HCT116 (cell line): ENCODE results near the gene ITIH5. TPM values are rescaled to one million over a fixed set of nuclear protein-coding genes. Genes with fewer than 3 reads are reported as not detected.

Experiments
- ATAC-seq: fragments of 200-7000 bp; cut with Tn5 transposase; 2 replicates; pipeline ENCODE4 v1.9.1; 2020; ENCODE audit warnings: mild to moderate bottlenecking, moderate library complexity
- BruUV-seq: library from RNA; stranded (reverse); fragments of 400-500 nt; replicated peaks from 2 replicates; lab custom pipeline; 2021; lab: Mats Ljungman, UMichigan
- CTCF ChIA-PET: fragments of 300-600 bp; sonication (Branson Sonifier 250); formaldehyde crosslinking; loops from one replicate; lab custom pipeline; 2021; ENCODE audit warnings: antibody characterized with exemption; lab: Charles Lee
- POLR2A ChIA-PET: fragments of 300-600, 350-600 bp; sonication (Branson Sonifier 250); formaldehyde crosslinking; loops from one replicate; lab custom pipeline; 2021; ENCODE audit warnings: antibody characterized with exemption; lab: Charles Lee
- RAD21 ChIA-PET, 2 experiments: fragments of 300-600 bp; sonication (Branson Sonifier 250); formaldehyde crosslinking; loops; one replicate each; lab custom pipeline; 2023; ENCODE audit warnings: low total read pairs in 2 of 2; ENCODE audit not compliant: uncharacterized antibody in 2 of 2, unreplicated experiment in 2 of 2, low non-redundant PET in 1 of 2; lab: Charles Lee
- DNase-seq: peaks from one replicate; pipeline ENCODE4 v3.0.0-alpha.2; 2010; ENCODE audit warnings: low read depth, low spot score
- H2AFZ ChIP-seq: fragments of 200-600 bp; shearing (Covaris generic), sonication (generic); 2 replicates; pipeline ENCODE4 v1.6.1; 2017; ENCODE audit warnings: low read depth, mixed run types, mixed read lengths, antibody characterized with exemption, low read length; ENCODE audit not compliant: poor library complexity, severe bottlenecking
- H3K27ac ChIP-seq: 2 replicates; pipeline ENCODE4 v1.5.1; 2012; ENCODE audit warnings: low read depth, low read length
- H3K27me3 ChIP-seq: fragments of 200-600 bp; sonication (generic); 2 replicates; pipeline ENCODE4 v1.6.1; 2016; ENCODE audit warnings: mixed run types, low read length, mixed read lengths; ENCODE audit not compliant: insufficient read depth
- H3K36me3 ChIP-seq, 2 experiments: fragments of 200-500 bp in 1 of 2; fragments of 200-600 bp in 1 of 2; sonication (Bioruptor generic) in 1 of 2; sonication (generic) in 1 of 2; 2 replicates each; pipeline versions ENCODE4 v1.5.1 to v1.6.1; 2014 to 2016; ENCODE audit warnings: low read length in 2 of 2, inconsistent platforms in 1 of 2, mixed read lengths in 1 of 2, mixed run types in 1 of 2; ENCODE audit not compliant: insufficient read depth in 2 of 2, control insufficient read depth in 1 of 2
- H3K4me1 ChIP-seq, 2 experiments: fragments of 200-600 bp in 1 of 2; sonication (generic) in 1 of 2; 2 replicates each; pipeline versions ENCODE4 v1.5.1 to v1.6.1; 2012 to 2017; ENCODE audit warnings: low read length in 2 of 2, inconsistent platforms in 1 of 2, mild to moderate bottlenecking in 1 of 2, mixed read lengths in 1 of 2, mixed run types in 1 of 2, moderate library complexity in 1 of 2; ENCODE audit not compliant: insufficient read depth in 2 of 2, control insufficient read depth in 1 of 2
- H3K4me2 ChIP-seq: fragments of 200-600 bp; sonication (generic); 2 replicates; pipeline ENCODE4 v1.6.1; 2017; ENCODE audit warnings: mixed run types, low read length, mixed read lengths
- H3K4me3 ChIP-seq, 2 experiments: fragments of 200-600 bp in 1 of 2; sonication (generic) in 1 of 2; replicated peaks in 1 of 2; 2 replicates each; pipeline ENCODE4 v1.5.1; 2011 to 2016; ENCODE audit warnings: low read length in 2 of 2, control low read depth in 1 of 2, low read depth in 1 of 2, mild to moderate bottlenecking in 1 of 2, mixed read lengths in 1 of 2, mixed run types in 1 of 2
- H3K79me2 ChIP-seq: fragments of 200-600 bp; sonication (generic); 2 replicates; pipeline ENCODE4 v1.6.1; 2017; ENCODE audit warnings: mild to moderate bottlenecking, mixed run types, low read length, moderate library complexity, mixed read lengths; ENCODE audit not compliant: insufficient read depth
- H3K9ac ChIP-seq: fragments of 200-600 bp; sonication (generic); 2 replicates; pipeline ENCODE4 v1.6.1; 2016; ENCODE audit warnings: low read length, mixed read lengths
- H3K9me2 ChIP-seq: fragments of 200-600 bp; sonication (generic), shearing (Covaris generic); 2 replicates; pipeline ENCODE4 v1.6.1; 2017; ENCODE audit warnings: mixed run types, mild to moderate bottlenecking, moderate library complexity; ENCODE audit not compliant: insufficient read depth
- H3K9me3 ChIP-seq, 2 experiments: fragments of 200-500 bp in 1 of 2; fragments of 200-600 bp in 1 of 2; sonication (Bioruptor generic) in 1 of 2; sonication (generic) in 1 of 2; 2 replicates each; pipeline ENCODE4 v1.6.1; 2014 to 2017; ENCODE audit warnings: low read length in 2 of 2, mixed read lengths in 2 of 2, inconsistent platforms in 1 of 2, low read depth in 1 of 2, mild to moderate bottlenecking in 1 of 2, mixed run types in 1 of 2, moderate library complexity in 1 of 2; ENCODE audit not compliant: control insufficient read depth in 1 of 2, insufficient read depth in 1 of 2
- H4K20me1 ChIP-seq: fragments of 200-600 bp; sonication (generic), shearing (Covaris generic); 2 replicates; pipeline ENCODE4 v1.6.1; 2017; ENCODE audit warnings: mixed run types, mild to moderate bottlenecking, moderate library complexity; ENCODE audit not compliant: insufficient read depth
- CBX3 ChIP-seq: IDR thresholded peaks from 2 replicates; pipeline ENCODE4 v1.6.1; 2012; ENCODE audit warnings: low read depth
- CEBPB ChIP-seq: IDR thresholded peaks from 2 replicates; pipeline ENCODE4 v1.6.1; 2012; ENCODE audit warnings: low read depth
- EGR1 ChIP-seq: IDR thresholded peaks from 2 replicates; pipeline ENCODE4 v1.6.1; 2012; ENCODE audit warnings: low read depth
- ELF1 ChIP-seq: IDR thresholded peaks from 2 replicates; pipeline ENCODE4 v1.6.1; 2012; ENCODE audit warnings: low read depth, borderline replicate concordance
- EZH2 ChIP-seq: fragments of 200-600 bp; sonication (generic); IDR thresholded peaks from 2 replicates; pipeline ENCODE4 v1.6.1; 2017; ENCODE audit warnings: antibody characterized with exemption, mixed run types
- FOSL1 ChIP-seq: IDR thresholded peaks from 2 replicates; pipeline ENCODE4 v1.6.1; 2012; ENCODE audit warnings: low read depth
- POLR2A ChIP-seq: IDR thresholded peaks from 2 replicates; pipeline ENCODE4 v1.7.0; 2011; ENCODE audit warnings: borderline replicate concordance; ENCODE audit not compliant: insufficient read depth, insufficient read length; ENCODE audit errors: extremely low read depth
- SIN3A ChIP-seq: IDR thresholded peaks from 2 replicates; pipeline ENCODE4 v1.6.1; 2012; ENCODE audit warnings: low read depth
- SP1 ChIP-seq: IDR thresholded peaks from 2 replicates; pipeline ENCODE4 v1.6.1; 2012; ENCODE audit warnings: low read depth
- SRF ChIP-seq: IDR thresholded peaks from 2 replicates; pipeline ENCODE4 v1.6.1; 2012; ENCODE audit warnings: low read depth
- TCF7L2 ChIP-seq: IDR thresholded peaks from 2 replicates; pipeline ENCODE4 v1.7.0; 2011; ENCODE audit warnings: borderline replicate concordance, inconsistent platforms; ENCODE audit not compliant: insufficient read depth, insufficient read length; ENCODE audit errors: extremely low read depth
- YY1 ChIP-seq: IDR thresholded peaks from 2 replicates; pipeline ENCODE4 v1.6.1; 2011; ENCODE audit warnings: low read length, low read depth, moderate library complexity, mild to moderate bottlenecking; ENCODE audit not compliant: insufficient replicate concordance; ENCODE audit errors: extremely low read depth
- ZFX ChIP-seq: fragments of 450-650 bp; IDR thresholded peaks from 2 replicates; pipeline ENCODE4 v1.6.1; 2017
- ZNF274 ChIP-seq: fragments of 200-500 bp; sonication (Bioruptor generic); IDR thresholded peaks from 2 replicates; pipeline ENCODE4 v1.6.1; 2014; ENCODE audit warnings: mild to moderate bottlenecking, low read depth, low read length, inconsistent platforms
- intact Hi-C: fragments of 100-400 bp; cut with micrococcal nuclease; formaldehyde crosslinking; loops from 2 replicates; pipeline ENCODE4 v1.10.0; 2022
- total RNA-seq: library from RNA; stranded (reverse); gene quantifications from one replicate; pipeline ENCODE4 v1.2.1, GENCODE V29; 2021; ENCODE audit not compliant: unreplicated experiment
- TF ChIP-seq, protein P1 (sequence below): IDR thresholded peaks from 2 replicates; pipeline ENCODE4 v1.6.1; 2012
- TF ChIP-seq, protein P2 (sequence below): IDR thresholded peaks from 2 replicates; pipeline ENCODE4 v1.6.1; 2011; ENCODE audit warnings: mild to moderate bottlenecking, low read length, moderate library complexity; ENCODE audit not compliant: insufficient replicate concordance; ENCODE audit errors: extremely low read depth
- TF ChIP-seq, protein P3 (sequence below), 3 experiments: fragments of 200-600 bp in 1 of 3; sonication (generic) in 1 of 3; IDR thresholded peaks in 2 of 3; conservative IDR thresholded peaks in 1 of 3; 2 replicates each; pipeline ENCODE4 v1.5.1; 2012 to 2017; ENCODE audit warnings: low read depth in 2 of 3, low read length in 2 of 3, antibody characterized with exemption in 1 of 3, borderline replicate concordance in 1 of 3, control low read depth in 1 of 3, mild to moderate bottlenecking in 1 of 3, mixed read lengths in 1 of 3, mixed run types in 1 of 3, moderate library complexity in 1 of 3; ENCODE audit not compliant: insufficient read depth in 1 of 3

Gene ITIH5
- total RNA-seq, 1 experiment from 2014 or later = not detected

- ATAC-seq = no peak
- POLR2A ChIA-PET = no interaction called here
Observed at GRCh38 chr10:7558036-7558435, 108.7 kb downstream of the ITIH5 start.

GRCh38 chr10:7553531-7553930 lies 113.2 kb downstream of the ITIH5 start:
- POLR2A ChIA-PET = no interaction called here
- Histone ChIP-seq H3K9me2 (no peaks in the 10 kb centered on the region), H3K9me3 (no peaks in the 10 kb centered on the region), H2AFZ (no peak overlapping the region), H3K4me1 (no peaks in the 10 kb centered on the region), H3K79me2 (no peaks in the 10 kb centered on the region), H3K4me2 (no peak overlapping the region), H4K20me1 (no peaks in the 10 kb centered on the region), H3K4me3 (no peak overlapping the region), H3K36me3 (no peaks in the 10 kb centered on the region), H3K27ac (no peak overlapping the region), H3K27me3 (peaks cover 6% of the 10 kb centered on the region), H3K9ac (no peak overlapping the region)
- intact Hi-C loops = no loop called here
- no TSS peak for BruUV-seq
- ATAC-seq = no peak
- no peak for DNase-seq
- CTCF ChIA-PET = no interaction called here
- RAD21 ChIA-PET = no interaction called here
- no peak for TF ChIP-seq YY1
- TF ChIP-seq EZH2 = no peak
- TF ChIP-seq SP1 = no peak
- no peak for TF ChIP-seq SIN3A
- TF ChIP-seq, protein P1, sequence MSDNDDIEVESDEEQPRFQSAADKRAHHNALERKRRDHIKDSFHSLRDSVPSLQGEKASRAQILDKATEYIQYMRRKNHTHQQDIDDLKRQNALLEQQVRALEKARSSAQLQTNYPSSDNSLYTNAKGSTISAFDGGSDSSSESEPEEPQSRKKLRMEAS = no peak
- TF ChIP-seq, protein P2, sequence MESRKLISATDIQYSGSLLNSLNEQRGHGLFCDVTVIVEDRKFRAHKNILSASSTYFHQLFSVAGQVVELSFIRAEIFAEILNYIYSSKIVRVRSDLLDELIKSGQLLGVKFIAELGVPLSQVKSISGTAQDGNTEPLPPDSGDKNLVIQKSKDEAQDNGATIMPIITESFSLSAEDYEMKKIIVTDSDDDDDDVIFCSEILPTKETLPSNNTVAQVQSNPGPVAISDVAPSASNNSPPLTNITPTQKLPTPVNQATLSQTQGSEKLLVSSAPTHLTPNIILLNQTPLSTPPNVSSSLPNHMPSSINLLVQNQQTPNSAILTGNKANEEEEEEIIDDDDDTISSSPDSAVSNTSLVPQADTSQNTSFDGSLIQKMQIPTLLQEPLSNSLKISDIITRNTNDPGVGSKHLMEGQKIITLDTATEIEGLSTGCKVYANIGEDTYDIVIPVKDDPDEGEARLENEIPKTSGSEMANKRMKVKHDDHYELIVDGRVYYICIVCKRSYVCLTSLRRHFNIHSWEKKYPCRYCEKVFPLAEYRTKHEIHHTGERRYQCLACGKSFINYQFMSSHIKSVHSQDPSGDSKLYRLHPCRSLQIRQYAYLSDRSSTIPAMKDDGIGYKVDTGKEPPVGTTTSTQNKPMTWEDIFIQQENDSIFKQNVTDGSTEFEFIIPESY = no peak
- no peak for TF ChIP-seq ZNF274
- no peak for TF ChIP-seq ZFX
- no peak for TF ChIP-seq TCF7L2
- TF ChIP-seq CBX3 = no peak
- TF ChIP-seq, protein P3, sequence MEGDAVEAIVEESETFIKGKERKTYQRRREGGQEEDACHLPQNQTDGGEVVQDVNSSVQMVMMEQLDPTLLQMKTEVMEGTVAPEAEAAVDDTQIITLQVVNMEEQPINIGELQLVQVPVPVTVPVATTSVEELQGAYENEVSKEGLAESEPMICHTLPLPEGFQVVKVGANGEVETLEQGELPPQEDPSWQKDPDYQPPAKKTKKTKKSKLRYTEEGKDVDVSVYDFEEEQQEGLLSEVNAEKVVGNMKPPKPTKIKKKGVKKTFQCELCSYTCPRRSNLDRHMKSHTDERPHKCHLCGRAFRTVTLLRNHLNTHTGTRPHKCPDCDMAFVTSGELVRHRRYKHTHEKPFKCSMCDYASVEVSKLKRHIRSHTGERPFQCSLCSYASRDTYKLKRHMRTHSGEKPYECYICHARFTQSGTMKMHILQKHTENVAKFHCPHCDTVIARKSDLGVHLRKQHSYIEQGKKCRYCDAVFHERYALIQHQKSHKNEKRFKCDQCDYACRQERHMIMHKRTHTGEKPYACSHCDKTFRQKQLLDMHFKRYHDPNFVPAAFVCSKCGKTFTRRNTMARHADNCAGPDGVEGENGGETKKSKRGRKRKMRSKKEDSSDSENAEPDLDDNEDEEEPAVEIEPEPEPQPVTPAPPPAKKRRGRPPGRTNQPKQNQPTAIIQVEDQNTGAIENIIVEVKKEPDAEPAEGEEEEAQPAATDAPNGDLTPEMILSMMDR (IDR thresholded peaks at IDR 0.05 in 2 of 3, conservative IDR thresholded peaks at IDR 0.05 in 1 of 3; ENCODE audit: borderline replicate concordance in 1 of 3, insufficient read depth in 1 of 3, low read depth in 2 of 3, low read length in 2 of 3) = no peak
- no peak for TF ChIP-seq POLR2A
- no peak for TF ChIP-seq ELF1
- TF ChIP-seq SRF = no peak
- TF ChIP-seq FOSL1 = no peak

More at GRCh38 chr10:7558036-7558435, 108.7 kb downstream of the ITIH5 start:
- H2AFZ ChIP-seq = no peak overlapping the region
- no peaks in the 10 kb centered on the region for H3K9me3 ChIP-seq
- CTCF ChIA-PET = no interaction called here
- RAD21 ChIA-PET = no interaction called here
- no peak for TF ChIP-seq CEBPB
- no peak for TF ChIP-seq EGR1
- TF ChIP-seq SRF = no peak
- no peak for TF ChIP-seq YY1
- TF ChIP-seq, all 23 proteins: peak for 0
- no peak overlapping the region for H3K27ac ChIP-seq
- no peaks in the 10 kb centered on the region for H4K20me1 ChIP-seq
- intact Hi-C loops = no loop called here
- no peaks in the 10 kb centered on the region for H3K4me1 ChIP-seq
- peaks cover 22% of the 10 kb centered on the region for H3K27me3 ChIP-seq
- no peaks in the 10 kb centered on the region for H3K79me2 ChIP-seq
- BruUV-seq = no TSS peak
- DNase-seq = no peak
- no peaks in the 10 kb centered on the region for H3K36me3 ChIP-seq
- H3K9ac ChIP-seq = no peak overlapping the region
- H3K4me3 ChIP-seq = no peak overlapping the region
- no peak overlapping the region for H3K4me2 ChIP-seq
- no peaks in the 10 kb centered on the region for H3K9me2 ChIP-seq
